Heart left ventricle (tissue), 13 donors: ENCODE measurements around the gene CHCHD6.

Experiments used
- POLR2A ChIP-seq, 2 donors: fragments of 450-650 bp; IDR thresholded peaks; one replicate each; pipeline ENCODE4 v1.6.1; 2017; ENCODE audit warnings: antibody characterized with exemption in 2 of 2, mild to moderate bottlenecking in 2 of 2, moderate library complexity in 2 of 2
- TF ChIP-seq, protein P1 (sequence below), 12 donors: fragments of 200-600 bp; sonication (generic) in 4 of 12; IDR thresholded peaks; one replicate each; pipeline versions ENCODE4 v1.5.0 to v1.8.0; 2018 to 2022; ENCODE audit warnings: antibody characterized with exemption in 12 of 12, mild to moderate bottlenecking in 5 of 12
- donor health status: ischemic (EF 13 %, LVEDD 7.1; RV severe dilation, severe dysfunction).
- donor health status: DM: no; HTN: yes; CAD: no.
- donor health status: DM: no; HTN: no; CAD: no.
- donor health status: ischemic (EF 25% LVEDD 6.9; RV normal size, moderate dysfunction).
- donor health status: ischemic (EF 25% LVEDD 5.7; RV mildly dilated, moderate dysfunction).
- donor health status: ischemic (EF 35%, LVEDD 5.7; RV mildly dilated, moderate dysfunction).
- donor health status: nonischemic (EF 11% LVEDD 7.7; RV severe dilation, severe dysfunction).
- donor health status: DM: yes; HTN: yes; CAD: no.
- donor health status: PGD.
- donor health status: ischemic (EF 29% LVEDD 5.4; RV normal size, mild dysfunction).
- donor health status: nonischemic (EF 23%, LVEDD 6.1; RV moderate dilation, normal function).

DNA sequence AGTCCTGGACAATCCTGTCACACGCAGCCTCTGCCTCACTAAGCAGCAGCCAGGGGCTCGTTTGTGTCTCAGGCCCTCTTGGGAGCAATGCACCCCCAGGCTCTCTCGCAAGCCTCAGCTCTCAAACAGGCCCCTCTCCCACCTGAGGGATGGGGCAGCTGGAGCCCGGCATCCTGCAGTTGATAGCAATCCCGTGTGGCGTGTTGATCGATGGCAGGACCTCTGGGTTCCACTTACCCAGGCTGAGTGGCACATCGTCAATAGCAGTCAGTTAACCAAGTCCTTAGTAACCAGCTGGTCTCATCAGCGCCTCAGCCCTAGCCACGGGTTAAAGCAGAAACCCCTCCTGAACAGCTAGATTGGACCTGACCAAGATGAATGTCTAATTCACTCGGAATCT lies 242.4 kb downstream of the CHCHD6 start:
- TF ChIP-seq, protein P1, sequence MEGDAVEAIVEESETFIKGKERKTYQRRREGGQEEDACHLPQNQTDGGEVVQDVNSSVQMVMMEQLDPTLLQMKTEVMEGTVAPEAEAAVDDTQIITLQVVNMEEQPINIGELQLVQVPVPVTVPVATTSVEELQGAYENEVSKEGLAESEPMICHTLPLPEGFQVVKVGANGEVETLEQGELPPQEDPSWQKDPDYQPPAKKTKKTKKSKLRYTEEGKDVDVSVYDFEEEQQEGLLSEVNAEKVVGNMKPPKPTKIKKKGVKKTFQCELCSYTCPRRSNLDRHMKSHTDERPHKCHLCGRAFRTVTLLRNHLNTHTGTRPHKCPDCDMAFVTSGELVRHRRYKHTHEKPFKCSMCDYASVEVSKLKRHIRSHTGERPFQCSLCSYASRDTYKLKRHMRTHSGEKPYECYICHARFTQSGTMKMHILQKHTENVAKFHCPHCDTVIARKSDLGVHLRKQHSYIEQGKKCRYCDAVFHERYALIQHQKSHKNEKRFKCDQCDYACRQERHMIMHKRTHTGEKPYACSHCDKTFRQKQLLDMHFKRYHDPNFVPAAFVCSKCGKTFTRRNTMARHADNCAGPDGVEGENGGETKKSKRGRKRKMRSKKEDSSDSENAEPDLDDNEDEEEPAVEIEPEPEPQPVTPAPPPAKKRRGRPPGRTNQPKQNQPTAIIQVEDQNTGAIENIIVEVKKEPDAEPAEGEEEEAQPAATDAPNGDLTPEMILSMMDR (IDR thresholded peaks at IDR 0.05): no peak
- TF ChIP-seq POLR2A (IDR thresholded peaks at IDR 0.05): no peak
